ENCODE data around the gene DIRAS3.

DNA sequence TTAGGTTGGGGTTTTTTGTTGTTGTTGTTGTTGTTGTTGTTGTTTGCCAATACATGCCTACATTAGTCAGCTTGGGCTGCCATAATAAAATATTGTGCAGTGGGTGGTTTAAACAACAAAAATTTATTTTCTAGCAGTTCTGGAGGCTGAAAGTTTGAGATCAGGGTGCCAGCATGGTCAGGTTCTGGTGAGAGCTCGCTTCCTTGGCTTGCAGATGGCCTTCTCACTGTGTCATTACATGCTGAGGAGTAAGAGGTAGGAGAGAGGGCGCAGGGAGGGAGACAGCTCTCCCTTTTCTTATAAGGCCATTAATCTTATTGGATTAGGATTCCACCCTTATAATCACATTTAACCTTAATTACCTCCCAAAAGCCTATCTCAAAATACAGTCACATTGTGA, 52.7 kb downstream of the DIRAS3 start:
- TF ChIP-seq, protein P1, sequence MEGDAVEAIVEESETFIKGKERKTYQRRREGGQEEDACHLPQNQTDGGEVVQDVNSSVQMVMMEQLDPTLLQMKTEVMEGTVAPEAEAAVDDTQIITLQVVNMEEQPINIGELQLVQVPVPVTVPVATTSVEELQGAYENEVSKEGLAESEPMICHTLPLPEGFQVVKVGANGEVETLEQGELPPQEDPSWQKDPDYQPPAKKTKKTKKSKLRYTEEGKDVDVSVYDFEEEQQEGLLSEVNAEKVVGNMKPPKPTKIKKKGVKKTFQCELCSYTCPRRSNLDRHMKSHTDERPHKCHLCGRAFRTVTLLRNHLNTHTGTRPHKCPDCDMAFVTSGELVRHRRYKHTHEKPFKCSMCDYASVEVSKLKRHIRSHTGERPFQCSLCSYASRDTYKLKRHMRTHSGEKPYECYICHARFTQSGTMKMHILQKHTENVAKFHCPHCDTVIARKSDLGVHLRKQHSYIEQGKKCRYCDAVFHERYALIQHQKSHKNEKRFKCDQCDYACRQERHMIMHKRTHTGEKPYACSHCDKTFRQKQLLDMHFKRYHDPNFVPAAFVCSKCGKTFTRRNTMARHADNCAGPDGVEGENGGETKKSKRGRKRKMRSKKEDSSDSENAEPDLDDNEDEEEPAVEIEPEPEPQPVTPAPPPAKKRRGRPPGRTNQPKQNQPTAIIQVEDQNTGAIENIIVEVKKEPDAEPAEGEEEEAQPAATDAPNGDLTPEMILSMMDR (IDR thresholded peaks at IDR 0.05; ENCODE audit: insufficient read depth, low read length) = no peak
- TF ChIP-seq, protein P2, sequence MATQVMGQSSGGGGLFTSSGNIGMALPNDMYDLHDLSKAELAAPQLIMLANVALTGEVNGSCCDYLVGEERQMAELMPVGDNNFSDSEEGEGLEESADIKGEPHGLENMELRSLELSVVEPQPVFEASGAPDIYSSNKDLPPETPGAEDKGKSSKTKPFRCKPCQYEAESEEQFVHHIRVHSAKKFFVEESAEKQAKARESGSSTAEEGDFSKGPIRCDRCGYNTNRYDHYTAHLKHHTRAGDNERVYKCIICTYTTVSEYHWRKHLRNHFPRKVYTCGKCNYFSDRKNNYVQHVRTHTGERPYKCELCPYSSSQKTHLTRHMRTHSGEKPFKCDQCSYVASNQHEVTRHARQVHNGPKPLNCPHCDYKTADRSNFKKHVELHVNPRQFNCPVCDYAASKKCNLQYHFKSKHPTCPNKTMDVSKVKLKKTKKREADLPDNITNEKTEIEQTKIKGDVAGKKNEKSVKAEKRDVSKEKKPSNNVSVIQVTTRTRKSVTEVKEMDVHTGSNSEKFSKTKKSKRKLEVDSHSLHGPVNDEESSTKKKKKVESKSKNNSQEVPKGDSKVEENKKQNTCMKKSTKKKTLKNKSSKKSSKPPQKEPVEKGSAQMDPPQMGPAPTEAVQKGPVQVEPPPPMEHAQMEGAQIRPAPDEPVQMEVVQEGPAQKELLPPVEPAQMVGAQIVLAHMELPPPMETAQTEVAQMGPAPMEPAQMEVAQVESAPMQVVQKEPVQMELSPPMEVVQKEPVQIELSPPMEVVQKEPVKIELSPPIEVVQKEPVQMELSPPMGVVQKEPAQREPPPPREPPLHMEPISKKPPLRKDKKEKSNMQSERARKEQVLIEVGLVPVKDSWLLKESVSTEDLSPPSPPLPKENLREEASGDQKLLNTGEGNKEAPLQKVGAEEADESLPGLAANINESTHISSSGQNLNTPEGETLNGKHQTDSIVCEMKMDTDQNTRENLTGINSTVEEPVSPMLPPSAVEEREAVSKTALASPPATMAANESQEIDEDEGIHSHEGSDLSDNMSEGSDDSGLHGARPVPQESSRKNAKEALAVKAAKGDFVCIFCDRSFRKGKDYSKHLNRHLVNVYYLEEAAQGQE (IDR thresholded peaks at IDR 0.05; ENCODE audit: insufficient replicate concordance, low read depth) = no peak
- TF ChIP-seq POLR2AphosphoS5 (IDR thresholded peaks at IDR 0.05; ENCODE audit: low read depth) (no peak), GABPA (IDR thresholded peaks at IDR 0.05; ENCODE audit: low read depth) (no peak), SPI1 (IDR thresholded peaks at IDR 0.05; ENCODE audit: borderline replicate concordance, low read depth) (no peak)
